Activated naive CD8-positive, alpha-beta T cell treated with anti-CD3 and anti-CD28 coated beads for 36 hours (primary cell): ENCODE results near the gene TOLLIP. TPM values are rescaled to one million over a fixed set of nuclear protein-coding genes. Genes with fewer than 3 reads are reported as not detected.
A peak's percentile ranks its signal among the peaks of the same experiment; 100 is the strongest.

ENCODE experiments used
- DNase-seq: peaks from one replicate; pipeline ENCODE4 v3.0.0; 2021
- H3K27ac Mint-ChIP-seq: one replicate; pipeline ENCODE4 v1.8.0; 2022; ENCODE audit warnings: mild to moderate bottlenecking, moderate library complexity, mixed read lengths
- H3K27me3 Mint-ChIP-seq: one replicate; pipeline ENCODE4 v1.8.0; 2022; ENCODE audit warnings: mild to moderate bottlenecking, mixed read lengths
- H3K36me3 Mint-ChIP-seq: one replicate; pipeline ENCODE4 v1.8.0; 2021; ENCODE audit warnings: mild to moderate bottlenecking, mixed read lengths
- H3K4me1 Mint-ChIP-seq: one replicate; pipeline ENCODE4 v1.8.0; 2021; ENCODE audit warnings: mixed read lengths
- H3K4me3 Mint-ChIP-seq: one replicate; pipeline ENCODE4 v1.8.0; 2022; ENCODE audit warnings: mild to moderate bottlenecking, moderate library complexity, mixed read lengths
- H3K9me3 Mint-ChIP-seq: one replicate; pipeline ENCODE4 v1.8.0; 2022; ENCODE audit warnings: mixed read lengths
- total RNA-seq, 2 experiments: library from RNA; stranded (reverse); gene quantifications; one replicate each; pipeline ENCODE4 v1.2.3, GENCODE V29; 2021

TOLLIP gene
- total RNA-seq, 2 experiments from 2014 or later, result 32.8 to 36.0 TPM

DNA sequence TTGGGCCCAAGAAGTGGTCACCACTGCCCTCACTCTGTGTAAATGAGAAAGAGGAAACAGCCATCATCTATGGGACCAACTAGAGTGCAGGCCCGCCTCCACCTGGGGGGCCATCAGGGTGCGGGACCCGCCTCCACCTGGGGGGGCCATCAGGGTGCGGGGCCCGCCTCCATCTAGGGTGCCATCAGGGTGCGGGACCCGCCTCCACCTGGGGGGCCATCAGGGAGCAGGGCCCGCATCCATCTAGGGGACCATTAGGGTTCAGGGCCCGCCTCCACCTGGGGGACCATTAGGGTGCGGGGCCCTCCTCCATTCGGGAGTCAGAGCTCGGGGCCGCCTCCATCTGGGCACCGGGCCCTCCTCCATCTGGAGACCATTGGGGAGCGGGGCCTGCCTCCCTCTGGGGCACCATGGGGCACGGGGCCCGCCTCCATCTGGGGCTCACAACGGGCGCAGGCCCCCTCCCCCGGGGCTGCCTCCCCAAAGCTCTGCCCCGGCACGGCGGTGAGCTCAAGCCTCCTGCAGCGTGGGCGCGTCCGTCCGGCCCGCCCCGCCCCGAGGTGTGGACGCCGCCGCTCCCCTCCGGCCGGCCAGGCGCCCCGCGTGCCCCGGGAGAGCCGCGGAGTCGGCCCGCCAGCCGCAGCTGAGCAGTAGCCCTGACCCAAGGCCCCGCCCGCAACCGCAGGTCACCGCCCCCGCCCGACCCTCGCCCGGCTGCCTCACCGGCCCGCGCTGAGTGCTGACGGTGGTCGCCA lies 512 bp downstream of the TOLLIP start:
- Mint-ChIP-seq H3K4me1 (peaks cover 40% of the 10 kb centered on the region), H3K4me3 (peak overlapping the region; percentile 70), H3K27me3 (no peaks in the 10 kb centered on the region), H3K9me3 (peaks cover 12% of the 10 kb centered on the region), H3K36me3 (peaks cover 24% of the 10 kb centered on the region), H3K27ac (peak overlapping the region; percentile 54)
- DNase-seq, result no peak

DNA sequence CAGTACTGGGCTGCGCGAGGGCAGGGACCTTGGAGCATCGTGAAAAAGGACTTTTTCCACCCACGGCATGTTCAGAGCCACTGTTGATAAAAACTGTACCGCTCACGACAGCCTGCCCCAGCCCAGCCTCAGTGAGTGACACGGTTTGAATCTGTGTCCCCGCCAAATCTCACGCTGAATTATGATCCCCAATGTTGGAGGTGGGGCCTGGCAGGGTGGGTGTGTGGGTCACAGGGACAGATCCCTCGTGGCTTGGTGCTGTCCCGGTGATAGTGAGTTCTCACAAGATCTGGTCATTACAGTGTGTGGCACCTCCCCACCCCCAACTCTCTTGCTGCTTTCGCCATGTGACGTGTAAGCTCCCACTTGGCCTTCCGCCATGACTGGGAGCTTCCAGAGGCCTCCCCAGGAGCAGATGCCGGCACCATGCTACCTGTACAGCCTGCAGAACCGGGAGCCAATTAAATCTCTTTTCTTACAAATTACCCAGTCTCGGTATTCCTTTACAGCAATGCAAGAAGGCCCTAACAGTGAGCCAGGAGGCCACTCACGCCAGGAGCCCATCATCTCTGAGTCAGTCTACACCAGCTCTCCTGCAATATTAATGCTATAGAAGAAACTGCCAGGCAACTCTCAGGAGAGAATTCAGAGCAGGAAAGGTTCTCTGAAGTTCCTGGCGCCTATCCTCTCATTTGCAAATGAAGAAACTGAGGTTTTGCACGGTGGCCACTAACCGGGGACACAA lies 1.3 kb downstream of the TOLLIP start:
- peak overlapping the region; percentile 54 for H3K27ac Mint-ChIP-seq
- H3K4me1 Mint-ChIP-seq, result peaks cover 40% of the 10 kb centered on the region
- no peaks in the 10 kb centered on the region for H3K27me3 Mint-ChIP-seq
- peaks cover 12% of the 10 kb centered on the region for H3K9me3 Mint-ChIP-seq
- no peak for DNase-seq
- H3K36me3 Mint-ChIP-seq, result peaks cover 24% of the 10 kb centered on the region
- peak overlapping the region; percentile 70 for H3K4me3 Mint-ChIP-seq

DNA sequence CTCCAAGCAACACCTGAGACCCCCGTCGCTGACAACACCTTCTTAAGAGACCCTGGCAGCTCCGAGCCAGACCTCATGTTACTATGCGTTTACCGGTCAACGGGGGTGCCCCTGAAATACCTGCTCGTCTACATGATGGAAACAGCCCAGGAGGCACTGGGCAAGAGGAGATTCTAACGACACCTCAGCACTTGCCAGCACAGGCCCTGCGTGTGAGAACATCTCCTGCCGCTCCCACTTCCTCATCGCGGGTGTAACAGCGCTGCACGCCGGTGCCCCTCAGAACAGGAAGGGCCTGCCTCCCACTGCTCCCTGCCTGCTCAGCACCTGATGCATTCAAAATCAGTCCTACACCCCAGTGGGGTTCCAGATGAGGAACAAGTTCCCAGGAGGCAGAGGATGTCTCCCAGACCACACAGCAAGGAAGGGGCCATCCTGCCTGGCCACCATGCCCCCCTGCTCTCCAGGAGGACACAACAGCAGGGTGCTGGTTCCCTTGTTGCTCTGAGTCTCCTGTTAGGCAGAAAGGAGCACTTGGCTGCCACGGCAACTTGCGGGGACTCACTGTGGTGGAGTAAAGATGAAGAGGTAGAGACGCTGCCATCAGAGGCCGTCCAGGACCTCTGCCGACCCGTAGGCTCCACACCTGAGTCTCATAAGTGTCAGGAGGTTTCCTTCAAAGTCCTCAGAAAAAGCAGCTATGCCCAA lies 2.1 kb downstream of the TOLLIP start:
- Mint-ChIP-seq H3K9me3 (peaks cover 9% of the 10 kb centered on the region), H3K27me3 (no peaks in the 10 kb centered on the region), H3K36me3 (peaks cover 22% of the 10 kb centered on the region), H3K4me3 (peak overlapping the region; percentile 29), H3K4me1 (peaks cover 45% of the 10 kb centered on the region), H3K27ac (peak overlapping the region; percentile 25)
- no peak for DNase-seq

DNA sequence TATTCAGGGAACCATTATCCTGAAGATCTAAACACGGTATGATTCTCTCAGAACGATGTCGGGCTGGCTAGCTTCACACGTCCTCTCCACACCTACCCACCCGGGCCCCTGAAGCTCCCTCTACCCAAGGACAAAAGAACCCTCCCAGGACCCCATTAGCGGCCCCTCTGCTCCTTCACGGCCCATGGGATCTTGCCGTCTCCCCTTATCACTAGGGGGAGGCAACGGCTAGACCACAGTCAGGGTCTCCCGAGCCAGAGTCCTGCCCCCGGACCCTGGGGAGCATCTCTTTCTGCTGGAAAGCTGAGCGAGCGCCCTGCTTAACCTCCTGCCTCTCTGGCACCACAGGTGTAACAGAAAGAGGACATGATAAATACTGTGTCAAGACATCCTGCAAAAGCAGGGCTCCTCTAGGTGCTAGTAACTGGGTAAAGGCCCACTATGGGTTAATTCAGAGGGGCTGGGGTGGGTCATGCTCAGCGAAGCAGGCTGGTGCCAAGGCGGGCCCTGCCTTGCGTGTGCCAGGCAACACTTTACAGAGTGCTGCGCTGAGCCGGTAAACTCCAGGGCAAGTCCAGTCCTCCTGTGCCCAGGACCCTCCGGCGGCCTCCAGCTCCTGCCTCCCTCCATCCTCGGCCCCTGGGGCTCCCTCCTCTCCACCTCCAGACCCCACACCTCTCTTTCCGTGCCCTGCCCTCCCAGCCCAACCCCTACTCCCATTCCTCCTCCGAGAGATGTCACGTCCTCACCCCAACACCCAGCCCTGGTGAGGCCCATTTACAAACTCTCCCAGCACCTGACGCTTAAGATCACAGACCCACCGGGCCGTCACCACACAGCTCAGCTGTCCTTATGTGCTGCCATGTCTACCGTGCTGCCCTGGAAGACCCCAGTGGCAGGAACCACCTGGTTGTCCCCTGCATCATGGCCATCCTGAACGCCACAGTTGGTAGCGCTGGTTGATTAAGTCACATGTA lies 3.0 kb downstream of the TOLLIP start:
- DNase-seq, result no peak
- H3K4me1 Mint-ChIP-seq, result peaks cover 46% of the 10 kb centered on the region
- no peak overlapping the region for H3K4me3 Mint-ChIP-seq
- peaks cover 3% of the 10 kb centered on the region for H3K9me3 Mint-ChIP-seq
- H3K27me3 Mint-ChIP-seq, result no peaks in the 10 kb centered on the region
- H3K27ac Mint-ChIP-seq, result peak overlapping the region; percentile 29
- H3K36me3 Mint-ChIP-seq, result peaks cover 14% of the 10 kb centered on the region

DNA sequence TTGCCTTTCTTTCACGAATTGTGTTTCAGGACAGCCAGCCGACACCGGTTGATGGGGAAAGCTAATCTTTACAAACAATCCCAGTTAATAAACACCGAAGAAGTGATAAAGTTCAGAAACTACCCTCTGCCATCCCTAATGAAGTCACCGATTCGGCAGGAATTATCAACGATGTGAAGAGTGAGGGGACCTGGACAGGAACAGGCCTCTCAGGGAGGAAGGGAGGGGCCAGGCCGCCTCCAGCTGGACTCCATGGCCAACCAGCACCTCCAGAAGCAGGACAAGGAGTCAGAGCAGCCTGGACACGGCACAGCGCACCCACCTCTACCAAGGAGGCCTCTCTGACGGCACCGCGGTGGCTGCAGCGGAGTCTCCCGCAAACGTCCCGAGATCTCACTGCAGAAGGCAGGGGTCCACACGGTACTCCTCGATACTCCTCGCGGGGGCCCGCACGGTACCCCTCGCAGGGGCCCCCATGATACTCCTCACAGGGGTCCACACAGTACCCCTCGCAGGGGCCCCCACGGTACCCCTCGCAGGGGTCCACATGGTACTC lies 3.9 kb downstream of the TOLLIP start:
- peaks cover 39% of the 10 kb centered on the region for H3K4me1 Mint-ChIP-seq
- no peak for DNase-seq
- H3K27ac Mint-ChIP-seq, result no peak overlapping the region
- no peaks in the 10 kb centered on the region for H3K27me3 Mint-ChIP-seq
- H3K4me3 Mint-ChIP-seq, result no peak overlapping the region
- H3K9me3 Mint-ChIP-seq, result no peaks in the 10 kb centered on the region
- H3K36me3 Mint-ChIP-seq, result peaks cover 5% of the 10 kb centered on the region

DNA sequence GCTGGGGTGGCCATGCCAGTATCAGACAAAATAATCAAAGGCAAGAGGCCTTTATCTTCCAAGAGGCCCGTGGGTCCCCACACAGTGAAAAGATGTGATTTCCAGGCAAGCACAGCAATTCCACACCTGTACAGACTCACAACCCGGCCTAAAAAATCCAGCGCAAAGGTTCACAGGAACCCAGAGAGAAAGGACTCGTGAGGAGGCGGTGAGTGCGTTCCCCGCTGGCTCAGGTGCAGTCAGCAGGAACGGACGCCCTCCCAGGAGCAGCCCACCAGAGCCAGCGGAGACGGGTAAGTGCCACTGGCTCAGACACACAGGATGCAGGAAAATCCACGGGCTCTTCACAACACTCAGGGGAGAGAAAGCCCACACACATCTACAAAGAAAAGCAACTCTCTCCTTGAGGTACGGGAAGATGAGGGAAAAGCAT lies 4.4 kb downstream of the TOLLIP start:
- H3K4me3 Mint-ChIP-seq, result no peak overlapping the region
- no peak for DNase-seq
- H3K27me3 Mint-ChIP-seq, result no peaks in the 10 kb centered on the region
- peaks cover 37% of the 10 kb centered on the region for H3K4me1 Mint-ChIP-seq
- peaks cover 3% of the 10 kb centered on the region for H3K36me3 Mint-ChIP-seq
- H3K27ac Mint-ChIP-seq, result no peak overlapping the region
- no peaks in the 10 kb centered on the region for H3K9me3 Mint-ChIP-seq

DNA sequence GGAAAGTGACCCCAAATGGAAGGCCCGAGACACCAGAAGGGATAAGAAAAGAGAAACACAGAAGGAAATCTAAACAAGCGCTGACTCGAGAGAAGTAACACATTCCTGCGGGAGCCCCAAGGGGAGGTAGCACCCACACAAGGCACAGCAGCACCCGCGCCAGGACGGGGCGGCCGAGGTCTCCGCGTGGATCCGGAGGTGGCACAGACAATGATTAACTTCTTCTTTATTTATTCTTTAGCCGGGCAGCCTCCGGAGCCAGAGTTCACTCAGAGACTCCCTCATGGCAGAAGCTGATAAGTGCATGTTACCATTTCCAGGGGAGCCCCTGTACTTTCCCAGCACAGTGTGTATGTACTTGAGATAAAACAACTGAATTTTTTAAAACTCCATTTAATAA lies 5.1 kb downstream of the TOLLIP start:
- Mint-ChIP-seq H3K4me3 (no peak overlapping the region), H3K36me3 (peaks cover 3% of the 10 kb centered on the region), H3K27me3 (no peaks in the 10 kb centered on the region), H3K4me1 (peaks cover 37% of the 10 kb centered on the region), H3K27ac (no peak overlapping the region), H3K9me3 (no peaks in the 10 kb centered on the region)
- no peak for DNase-seq

DNA sequence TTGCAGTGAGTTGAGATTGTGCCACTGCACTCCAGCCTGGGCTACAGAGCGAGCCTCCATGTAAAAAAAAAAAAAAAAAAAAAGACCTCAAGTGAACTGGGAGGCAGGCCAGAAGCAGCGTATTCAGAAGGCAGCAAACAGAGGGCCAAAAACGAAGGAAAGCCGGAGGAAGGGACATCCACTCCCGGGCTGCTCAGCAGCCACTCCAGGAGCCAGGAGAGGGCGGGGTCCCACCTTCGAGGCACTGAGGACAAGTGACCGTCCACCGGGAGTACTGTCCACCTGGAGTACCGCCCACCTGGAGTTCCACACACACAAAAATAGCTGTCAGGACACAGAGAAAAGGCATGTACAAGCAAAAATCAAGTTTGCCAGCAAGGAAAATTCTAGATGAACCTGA lies 5.5 kb downstream of the TOLLIP start:
- Mint-ChIP-seq H3K27ac (no peak overlapping the region), H3K4me1 (peaks cover 37% of the 10 kb centered on the region), H3K27me3 (no peaks in the 10 kb centered on the region), H3K4me3 (no peak overlapping the region), H3K9me3 (no peaks in the 10 kb centered on the region), H3K36me3 (peaks cover 3% of the 10 kb centered on the region)
- no peak for DNase-seq

DNA sequence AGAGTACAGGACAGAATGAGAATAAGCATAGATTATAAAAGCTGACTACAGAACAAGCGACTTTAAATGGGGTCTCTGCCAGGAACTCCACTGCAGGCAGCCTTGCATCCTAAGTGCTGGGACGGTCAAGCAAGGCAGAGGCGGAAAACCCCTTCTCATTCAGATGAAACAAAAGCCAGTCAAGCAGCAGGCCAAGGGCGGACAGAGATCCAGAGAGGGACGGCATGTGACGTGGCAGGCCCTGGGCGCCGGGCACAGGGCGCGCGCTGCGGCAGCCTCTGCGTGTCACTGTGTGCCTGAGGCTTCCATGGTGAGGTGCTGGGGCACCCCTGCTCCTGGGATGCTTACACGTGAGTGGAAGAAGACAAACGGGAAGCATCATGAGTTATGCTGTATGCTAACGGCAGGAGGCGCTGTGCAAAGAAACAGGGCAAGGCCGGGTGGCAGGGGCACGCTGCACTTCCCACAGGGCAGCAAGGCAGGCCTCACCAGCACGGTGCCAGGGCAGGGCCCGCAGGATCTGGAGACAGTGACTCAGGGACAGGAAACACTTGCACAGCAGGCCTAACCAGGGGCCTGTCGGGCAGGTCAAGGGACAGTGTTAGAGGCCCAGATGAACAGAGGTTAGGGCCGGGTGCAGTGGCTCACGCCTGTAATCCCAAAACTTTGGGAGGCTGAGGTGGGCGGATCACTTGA lies 6.2 kb downstream of the TOLLIP start:
- Mint-ChIP-seq H3K4me1 (peaks cover 33% of the 10 kb centered on the region), H3K27me3 (no peaks in the 10 kb centered on the region), H3K4me3 (no peak overlapping the region), H3K27ac (no peak overlapping the region), H3K9me3 (no peaks in the 10 kb centered on the region), H3K36me3 (peaks cover 2% of the 10 kb centered on the region)
- no peak for DNase-seq

DNA sequence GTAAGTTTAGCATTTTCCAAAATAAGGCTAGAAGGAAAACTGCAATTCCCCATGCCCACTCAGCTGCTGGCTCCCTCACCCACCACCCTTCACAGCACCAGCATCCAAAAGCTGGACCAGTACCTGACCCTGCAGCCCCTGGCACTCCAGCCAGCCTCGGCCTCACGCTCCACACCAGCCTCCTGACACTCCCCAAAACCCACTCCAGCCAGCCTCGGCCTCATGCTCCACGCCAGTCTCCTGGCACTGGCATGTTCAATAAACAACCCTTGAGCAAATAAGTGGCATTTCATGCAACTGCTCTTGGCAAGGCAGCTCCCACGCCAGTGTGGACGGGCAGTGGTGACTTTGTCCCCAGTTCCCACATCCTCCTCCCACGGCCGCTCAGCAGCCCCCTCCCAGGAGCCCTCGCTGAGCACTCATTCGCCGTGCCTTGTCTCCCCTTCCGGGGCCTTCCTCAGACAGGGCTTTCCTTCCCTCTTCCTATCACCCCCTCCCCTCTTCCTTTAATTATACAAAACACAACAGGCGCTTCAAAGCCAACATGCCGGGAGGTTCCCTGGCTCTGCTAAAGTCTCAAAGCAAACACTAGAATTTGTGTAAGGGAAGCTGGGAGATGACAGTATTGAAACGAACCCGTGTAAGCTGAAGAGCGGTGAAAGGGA lies 6.8 kb downstream of the TOLLIP start:
- no peak overlapping the region for H3K27ac Mint-ChIP-seq
- H3K36me3 Mint-ChIP-seq, result no peaks in the 10 kb centered on the region

DNA sequence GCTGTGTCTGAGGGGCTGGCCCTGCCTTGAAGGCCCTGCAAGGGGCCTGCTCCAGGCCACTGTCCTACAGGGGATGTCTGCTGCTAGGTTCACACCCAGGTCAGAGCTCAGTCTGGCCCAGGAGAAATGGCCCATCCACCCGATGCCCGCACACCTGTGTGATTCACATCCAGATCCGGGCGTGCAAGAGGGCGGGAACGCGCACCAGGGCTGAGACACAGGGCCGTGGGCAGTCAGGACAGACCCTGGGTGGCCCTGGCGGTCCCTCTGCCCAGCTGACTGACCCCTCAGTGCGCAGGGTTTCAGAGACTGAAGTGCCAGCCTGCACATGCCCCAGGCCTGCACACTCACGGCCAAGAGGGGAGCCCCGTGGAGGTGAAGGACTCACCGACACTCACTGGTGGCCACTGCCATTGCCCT lies 7.4 kb downstream of the TOLLIP start:
- H3K27me3 Mint-ChIP-seq, result no peaks in the 10 kb centered on the region
- H3K36me3 Mint-ChIP-seq, result no peaks in the 10 kb centered on the region
- H3K9me3 Mint-ChIP-seq, result no peaks in the 10 kb centered on the region
- H3K27ac Mint-ChIP-seq, result no peak overlapping the region
- no peak for DNase-seq
- no peak overlapping the region for H3K4me3 Mint-ChIP-seq
- H3K4me1 Mint-ChIP-seq, result peaks cover 22% of the 10 kb centered on the region

More for the DNA sequence above, 6.8 kb downstream of the TOLLIP start:
- no peaks in the 10 kb centered on the region for H3K27me3 Mint-ChIP-seq
- peaks cover 28% of the 10 kb centered on the region for H3K4me1 Mint-ChIP-seq
- no peak overlapping the region for H3K4me3 Mint-ChIP-seq
- DNase-seq, result no peak
- no peaks in the 10 kb centered on the region for H3K9me3 Mint-ChIP-seq

DNA sequence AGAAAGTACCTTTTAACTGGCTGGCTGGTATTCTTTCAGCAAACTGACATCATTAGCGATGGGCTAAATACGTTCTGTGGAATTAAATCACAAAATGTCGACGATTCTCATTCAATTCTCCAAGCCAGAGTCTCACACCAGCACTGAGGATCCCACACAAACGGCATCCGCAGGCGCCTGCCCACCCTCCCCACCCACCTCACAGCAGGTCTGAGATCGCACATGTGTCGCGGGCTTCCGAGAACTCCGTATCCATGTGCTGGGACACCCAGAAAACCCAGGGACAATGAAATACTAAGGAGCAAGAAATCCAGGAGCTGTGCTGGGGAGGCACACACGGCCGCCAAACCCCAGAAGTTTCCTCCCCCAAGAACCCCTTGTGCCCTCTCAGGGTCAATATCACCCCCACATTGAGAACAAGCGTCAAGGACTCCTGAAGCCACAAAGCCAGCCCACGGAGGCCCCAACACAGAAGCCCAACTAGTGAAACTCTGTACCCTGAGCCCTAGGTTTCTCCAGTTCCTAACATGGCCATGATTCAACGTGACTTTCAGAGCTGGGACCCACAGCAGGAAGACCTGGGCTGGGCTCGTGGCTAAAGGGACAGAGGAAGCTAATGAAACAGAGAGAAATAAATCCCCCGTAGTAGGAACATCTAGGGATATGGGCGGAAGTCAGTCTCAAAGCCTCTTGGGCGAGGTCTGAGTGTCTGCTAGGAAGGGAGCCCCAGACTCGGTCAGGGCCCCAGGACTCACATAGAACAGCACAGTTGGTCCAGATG lies 8.0 kb downstream of the TOLLIP start:
- H3K27me3 Mint-ChIP-seq, result no peaks in the 10 kb centered on the region
- no peak overlapping the region for H3K4me3 Mint-ChIP-seq
- peak overlapping the region; percentile 20 for H3K27ac Mint-ChIP-seq
- H3K4me1 Mint-ChIP-seq, result peaks cover 19% of the 10 kb centered on the region
- no peaks in the 10 kb centered on the region for H3K36me3 Mint-ChIP-seq
- H3K9me3 Mint-ChIP-seq, result no peaks in the 10 kb centered on the region
- DNase-seq, result no peak
